Erythroblast (primary cell): ENCODE results near the gene TMCC3.

Source experiments
- GATA1 ChIP-seq: IDR thresholded peaks from 2 replicates; pipeline ENCODE4 v1.6.1; 2011; ENCODE audit warnings: low read depth, mild to moderate bottlenecking, control low read depth, low read length, moderate library complexity
- POLR2A ChIP-seq: IDR thresholded peaks from 2 replicates; pipeline ENCODE4 v1.6.1; 2011; ENCODE audit warnings: mild to moderate bottlenecking, low read length

DNA sequence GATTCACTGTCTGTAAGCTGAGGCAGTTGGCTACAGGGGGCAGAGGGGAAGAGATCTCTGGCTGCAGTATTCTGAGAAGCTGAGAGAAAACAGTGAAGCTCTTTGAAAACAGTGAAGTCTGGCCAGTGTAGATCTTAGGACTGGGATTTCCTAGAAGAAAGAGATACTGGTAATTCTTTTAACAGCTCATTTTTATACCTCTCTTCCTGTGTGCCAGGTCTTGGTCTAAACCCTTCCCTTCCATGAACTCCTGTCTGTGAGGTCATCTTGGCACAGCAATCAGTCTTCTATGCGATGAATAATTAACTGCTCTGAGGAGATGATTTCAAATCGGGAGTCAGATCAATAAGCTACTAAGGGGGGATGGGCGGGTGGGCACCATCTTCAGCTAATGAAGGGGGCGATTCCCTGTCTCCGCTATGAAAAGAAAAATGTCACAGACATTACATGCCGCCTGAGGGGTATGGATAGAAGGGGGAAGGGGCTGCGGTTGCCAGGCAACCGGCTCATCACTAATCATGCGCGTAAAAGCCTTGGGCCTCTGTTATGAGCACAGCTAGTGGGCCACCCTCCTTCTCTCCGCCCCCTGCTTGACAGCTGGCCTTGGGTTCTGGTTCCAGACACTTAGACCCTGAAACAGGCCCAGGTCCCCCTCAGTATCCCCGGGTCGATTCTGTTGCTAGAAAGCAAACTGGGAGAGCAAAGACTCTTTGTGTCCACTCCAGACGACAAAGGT, 115.4 kb downstream of the TMCC3 start:
- TF ChIP-seq POLR2A (no peak), GATA1 (no peak)
